Endothelial cell of umbilical vein (primary cell): ENCODE data around the gene MTRF1L. TPM values are rescaled to one million over a fixed set of nuclear protein-coding genes. Genes with fewer than 3 reads are reported as not detected.

ENCODE experiments used
- BruUV-seq: library from RNA; stranded (reverse); fragments of 400-500 nt; replicated peaks from 2 replicates; lab custom pipeline; 2021; lab: Mats Ljungman, UMichigan
- CTCF ChIA-PET: fragments of 300-600, 350-600 bp; sonication (Branson Sonifier 250); formaldehyde crosslinking; loops from one replicate; lab custom pipeline; 2021; ENCODE audit warnings: antibody characterized with exemption, inconsistent platforms; lab: Charles Lee
- POLR2A ChIA-PET: fragments of 300-600, 350-600 bp; sonication (Branson Sonifier 250); formaldehyde crosslinking; loops from one replicate; lab custom pipeline; 2021; ENCODE audit warnings: antibody characterized with exemption, inconsistent platforms; lab: Charles Lee
- DNase-seq: peaks from one replicate; pipeline ENCODE4 v3.0.0-alpha.2; 2011; ENCODE audit warnings: low read depth, low spot score
- FAIRE-seq: peaks from 2 replicates; lab custom pipeline; 2011; peaks lifted over from hg19 to GRCh38; lab: Jason Lieb, UNC
- H2AFZ ChIP-seq: 2 replicates; pipeline ENCODE4 v1.6.0; 2012; ENCODE audit warnings: low read depth, low read length, control low read depth, inconsistent platforms
- H3K27ac ChIP-seq: 2 replicates; pipeline ENCODE4 v1.5.1; 2011; ENCODE audit warnings: low read depth, mild to moderate bottlenecking, control low read depth, low read length, moderate library complexity; ENCODE audit not compliant: insufficient read depth
- H3K27me3 ChIP-seq, 2 experiments: 2 replicates each; pipeline versions ENCODE4 v1.6.0 to v1.6.1; 2011; ENCODE audit warnings: low read length in 2 of 2, mixed read lengths in 1 of 2; ENCODE audit not compliant: control insufficient read depth in 2 of 2, insufficient read depth in 2 of 2
- H3K36me3 ChIP-seq, 2 experiments: 2 replicates in 1 of 2; 3 replicates in 1 of 2; pipeline ENCODE4 v1.5.1; 2011; ENCODE audit warnings: low read length in 2 of 2, mild to moderate bottlenecking in 1 of 2, moderate library complexity in 1 of 2; ENCODE audit not compliant: control insufficient read depth in 2 of 2, insufficient read depth in 2 of 2; ENCODE audit errors: extremely low read depth in 1 of 2
- H3K4me1 ChIP-seq: 3 replicates; pipeline ENCODE4 v1.5.1; 2011; ENCODE audit warnings: mild to moderate bottlenecking, low read length; ENCODE audit not compliant: control insufficient read depth, insufficient read depth; ENCODE audit errors: extremely low read depth
- H3K4me2 ChIP-seq: 2 replicates; pipeline ENCODE4 v1.6.1; 2011; ENCODE audit warnings: low read length, control low read depth, mixed read lengths; ENCODE audit not compliant: insufficient read depth
- H3K4me3 ChIP-seq, 3 experiments: fragments of 200-600 bp in 1 of 3; sonication (generic), shearing (Covaris generic) in 1 of 3; replicated peaks in 1 of 3; 2 replicates each; pipeline ENCODE4 v1.5.1; 2011 to 2016; ENCODE audit warnings: control low read depth in 3 of 3, low read length in 3 of 3, mild to moderate bottlenecking in 2 of 3, inconsistent platforms in 1 of 3, low read depth in 1 of 3, moderate library complexity in 1 of 3; ENCODE audit not compliant: insufficient read depth in 1 of 3
- H3K79me2 ChIP-seq: 2 replicates; pipeline ENCODE4 v1.6.0; 2012; ENCODE audit warnings: low read length, inconsistent platforms; ENCODE audit not compliant: control insufficient read depth, insufficient read depth
- H3K9ac ChIP-seq: replicated peaks from 2 replicates; pipeline ENCODE3; 2011; ENCODE audit warnings: low read length, control low read depth; ENCODE audit not compliant: insufficient read depth; ENCODE audit errors: extremely low read depth
- H3K9me1 ChIP-seq: replicated peaks from 3 replicates; pipeline ENCODE4 v1.6.0; 2011; ENCODE audit warnings: mild to moderate bottlenecking, low read length; ENCODE audit not compliant: control insufficient read depth, insufficient read depth; ENCODE audit errors: extremely low read depth
- H3K9me3 ChIP-seq: replicated peaks from 2 replicates; pipeline ENCODE4 v1.5.1; 2012; ENCODE audit warnings: low read length, inconsistent platforms; ENCODE audit not compliant: control insufficient read depth, insufficient read depth
- H4K20me1 ChIP-seq: replicated peaks from 2 replicates; pipeline ENCODE3; 2011; ENCODE audit warnings: mild to moderate bottlenecking, low read length; ENCODE audit not compliant: control insufficient read depth, insufficient read depth; ENCODE audit errors: extremely low read depth
- EZH2 ChIP-seq: IDR thresholded peaks from 2 replicates; pipeline ENCODE4 v1.6.1; 2012; ENCODE audit warnings: borderline replicate concordance, low read depth, mild to moderate bottlenecking, moderate library complexity, low read length, inconsistent platforms; ENCODE audit not compliant: severe bottlenecking
- FOS ChIP-seq: IDR thresholded peaks from 2 replicates; pipeline ENCODE4 v1.6.1; 2011; ENCODE audit warnings: mild to moderate bottlenecking, low read length, moderate library complexity, borderline replicate concordance; ENCODE audit not compliant: insufficient read depth
- GATA2 ChIP-seq: IDR thresholded peaks from 2 replicates; pipeline ENCODE4 v1.7.0; 2011; ENCODE audit warnings: low read depth, mild to moderate bottlenecking, moderate library complexity, mixed read lengths, low read length; ENCODE audit not compliant: insufficient read length, insufficient read depth
- JUN ChIP-seq: IDR thresholded peaks from 2 replicates; pipeline ENCODE4 v1.6.1; 2011; ENCODE audit warnings: borderline replicate concordance, low read depth; ENCODE audit not compliant: insufficient read length, insufficient read depth
- MYC ChIP-seq: IDR thresholded peaks from one replicate; pipeline ENCODE4 v1.6.1; 2011; ENCODE audit warnings: mild to moderate bottlenecking, low read depth, low read length
- POLR2A ChIP-seq: IDR thresholded peaks from 2 replicates; pipeline ENCODE4 v1.6.1; 2012; ENCODE audit warnings: low read depth, mild to moderate bottlenecking, control low read depth, low read length
- POLR2AphosphoS5 ChIP-seq: IDR thresholded peaks from 2 replicates; pipeline ENCODE4 v1.6.1; 2012; ENCODE audit warnings: low read depth, mild to moderate bottlenecking, control low read depth, low read length, moderate library complexity; ENCODE audit not compliant: insufficient read depth
- dilution Hi-C: fragments of 300-500 bp; cut with MboI; formaldehyde crosslinking; loops from one replicate; pipeline ENCODE4 v1.15.0; 2019; ENCODE audit warnings: low sequenced_read_pairs; ENCODE audit not compliant: extremely low pct_ligation_motif_present
- intact Hi-C: fragments of 100-400 bp; cut with micrococcal nuclease; formaldehyde crosslinking; loops from one replicate; pipeline ENCODE4 v1.10.0; 2022
- polyA plus RNA-seq, 4 experiments: library from polyadenylated mRNA; depleted of rRNA in 3 of 4; stranded (reverse) in 3 of 4; unstranded in 1 of 4; fragments of >200 nt; gene quantifications; 2 replicates each; pipeline versions ENCODE4 v1.2.1 to v1.2.3, GENCODE V29; 2011 to 2012; ENCODE audit warnings: missing spikeins in 1 of 4
- total RNA-seq: library from RNA; stranded (reverse); gene quantifications from 2 replicates; pipeline ENCODE4 v1.2.3, GENCODE V29; 2021
- TF ChIP-seq, protein P1 (sequence below), 2 donors: IDR thresholded peaks; 1 replicate in 1 of 2; 2 replicates in 1 of 2; pipeline ENCODE4 v1.5.1; 2011; ENCODE audit warnings: low read length in 2 of 2, mild to moderate bottlenecking in 2 of 2, moderate library complexity in 2 of 2, control low read depth in 1 of 2, inconsistent platforms in 1 of 2, low read depth in 1 of 2; ENCODE audit not compliant: insufficient read depth in 1 of 2; ENCODE audit errors: extremely low read depth in 1 of 2
- TF ChIP-seq, protein P2 (sequence below): IDR thresholded peaks from 2 replicates; pipeline ENCODE4 v1.6.1; 2011; ENCODE audit not compliant: insufficient read depth, insufficient read length

The MTRF1L gene
- total and polyA plus RNA-seq, 2 donors (not counting 3 experiments of a cell fraction or from before 2014, with no cell fraction given): 6.2 to 27.5 TPM

DNA sequence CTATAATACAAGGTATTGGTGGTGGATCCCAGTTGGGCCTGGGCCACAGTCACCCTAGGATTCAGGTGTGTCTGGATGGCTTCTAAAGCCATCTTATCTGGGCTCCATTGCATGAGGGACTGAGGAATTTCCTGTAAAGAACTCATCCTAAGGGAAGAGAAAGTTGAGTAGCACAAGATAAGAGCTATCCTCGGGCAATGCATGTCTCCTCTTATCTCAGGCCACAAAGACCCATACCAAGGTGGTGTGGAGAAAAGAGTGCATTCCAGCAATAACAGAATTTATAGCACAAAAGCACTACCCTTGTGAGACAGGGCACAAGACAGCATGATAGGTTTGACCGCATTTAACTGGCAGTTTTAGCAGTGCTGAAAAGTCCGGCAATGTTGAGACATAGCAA lies 14.3 kb upstream of the MTRF1L start:
- Histone ChIP-seq H3K27me3 (no peaks in the 10 kb centered on the region), H3K4me3 (no peak overlapping the region), H3K4me2 (no peak overlapping the region), H3K27ac (no peak overlapping the region), H3K9me3 (no peaks in the 10 kb centered on the region), H4K20me1 (no peaks in the 10 kb centered on the region), H3K9me1 (no peaks in the 10 kb centered on the region), H3K36me3 (no peaks in the 10 kb centered on the region), H3K9ac (no peak overlapping the region), H3K4me1 (no peaks in the 10 kb centered on the region), H2AFZ (no peak overlapping the region), H3K79me2 (no peaks in the 10 kb centered on the region)
- BruUV-seq: no TSS peak
- TF ChIP-seq POLR2AphosphoS5: no peak
- no peak for TF ChIP-seq POLR2A
- no peak for DNase-seq
- no peak for FAIRE-seq
- POLR2A ChIA-PET: no interaction called here
- intact Hi-C loops: no loop called here
- CTCF ChIA-PET: no interaction called here
- dilution Hi-C loops: no loop called here

DNA sequence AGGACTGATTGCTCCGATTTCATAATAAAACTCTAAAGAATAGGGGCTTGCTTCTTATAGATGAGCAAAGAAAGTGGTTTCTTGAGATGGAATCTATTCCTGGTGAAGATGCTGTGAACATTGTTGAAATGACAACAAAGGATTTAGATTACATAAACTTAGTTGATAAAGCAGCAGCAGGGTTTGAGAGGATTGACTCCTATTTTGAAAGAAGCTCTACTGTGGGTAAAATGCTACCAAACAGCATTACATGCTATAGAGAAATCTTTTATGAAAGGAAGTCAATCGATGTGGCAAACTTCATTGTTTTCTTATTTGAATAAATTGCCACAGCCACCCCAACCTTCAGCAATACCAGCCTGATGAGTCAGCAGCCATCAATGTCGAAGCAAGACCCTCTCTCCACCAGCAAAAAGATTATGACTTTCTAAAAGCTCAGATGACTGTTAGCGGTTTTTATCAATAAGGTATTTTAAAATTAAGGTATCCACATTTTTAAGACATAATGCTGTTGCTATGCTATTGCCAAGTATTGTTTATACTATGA lies 12.7 kb upstream of the MTRF1L start:
- ChIA-PET CTCF (no interaction called here), POLR2A (interaction anchor here (0.7 kb wide), 1 partner anchor 315 kb away, joined by 4 read pairs; no protein-coding TSS in a partner anchor)
- no peaks in the 10 kb centered on the region for H3K4me1 ChIP-seq
- H3K27me3 ChIP-seq: no peaks in the 10 kb centered on the region
- H3K36me3 ChIP-seq: no peaks in the 10 kb centered on the region
- intact Hi-C loops (no loop called here), dilution Hi-C loops (no loop called here)
- no peak overlapping the region for H3K9ac ChIP-seq
- H3K4me3 ChIP-seq: no peak overlapping the region
- no peak overlapping the region for H3K27ac ChIP-seq
- peak; percentile 17 for DNase-seq
- no peaks in the 10 kb centered on the region for H3K9me3 ChIP-seq
- BruUV-seq: no TSS peak
- no peak overlapping the region for H3K4me2 ChIP-seq
- H4K20me1 ChIP-seq: no peaks in the 10 kb centered on the region
- no peaks in the 10 kb centered on the region for H3K79me2 ChIP-seq
- TF ChIP-seq POLR2AphosphoS5 (no peak), EZH2 (no peak), JUN (no peak), FOS (no peak), POLR2A (no peak), GATA2 (no peak), MYC (no peak)
- TF ChIP-seq, protein P1, sequence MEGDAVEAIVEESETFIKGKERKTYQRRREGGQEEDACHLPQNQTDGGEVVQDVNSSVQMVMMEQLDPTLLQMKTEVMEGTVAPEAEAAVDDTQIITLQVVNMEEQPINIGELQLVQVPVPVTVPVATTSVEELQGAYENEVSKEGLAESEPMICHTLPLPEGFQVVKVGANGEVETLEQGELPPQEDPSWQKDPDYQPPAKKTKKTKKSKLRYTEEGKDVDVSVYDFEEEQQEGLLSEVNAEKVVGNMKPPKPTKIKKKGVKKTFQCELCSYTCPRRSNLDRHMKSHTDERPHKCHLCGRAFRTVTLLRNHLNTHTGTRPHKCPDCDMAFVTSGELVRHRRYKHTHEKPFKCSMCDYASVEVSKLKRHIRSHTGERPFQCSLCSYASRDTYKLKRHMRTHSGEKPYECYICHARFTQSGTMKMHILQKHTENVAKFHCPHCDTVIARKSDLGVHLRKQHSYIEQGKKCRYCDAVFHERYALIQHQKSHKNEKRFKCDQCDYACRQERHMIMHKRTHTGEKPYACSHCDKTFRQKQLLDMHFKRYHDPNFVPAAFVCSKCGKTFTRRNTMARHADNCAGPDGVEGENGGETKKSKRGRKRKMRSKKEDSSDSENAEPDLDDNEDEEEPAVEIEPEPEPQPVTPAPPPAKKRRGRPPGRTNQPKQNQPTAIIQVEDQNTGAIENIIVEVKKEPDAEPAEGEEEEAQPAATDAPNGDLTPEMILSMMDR (IDR thresholded peaks at IDR 0.05; ENCODE audit: extremely low read depth in 1 of 2, insufficient read depth in 1 of 2, low read depth in 1 of 2, low read length in 2 of 2): no peak
- TF ChIP-seq, protein P2, sequence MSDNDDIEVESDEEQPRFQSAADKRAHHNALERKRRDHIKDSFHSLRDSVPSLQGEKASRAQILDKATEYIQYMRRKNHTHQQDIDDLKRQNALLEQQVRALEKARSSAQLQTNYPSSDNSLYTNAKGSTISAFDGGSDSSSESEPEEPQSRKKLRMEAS: no peak
- FAIRE-seq: no peak
- H3K9me1 ChIP-seq: no peaks in the 10 kb centered on the region
- H2AFZ ChIP-seq: no peak overlapping the region
